OCI-LY7 (cell line): Measurements from ENCODE around the gene BAHD1.

ENCODE experiments used
- CTCF ChIP-seq: fragments of 200-600 bp; sonication (generic); conservative IDR thresholded peaks from 2 replicates; pipeline ENCODE4 v1.5.1; 2014; ENCODE audit warnings: mild to moderate bottlenecking, antibody characterized with exemption, low read length, moderate library complexity, mixed read lengths
- EZH2phosphoT487 ChIP-seq: fragments of 200-600 bp; sonication (generic); IDR thresholded peaks from 2 replicates; pipeline ENCODE4 v1.6.1; 2018; ENCODE audit warnings: low read depth, borderline replicate concordance, mild to moderate bottlenecking, mixed run types, antibody characterized with exemption, low read length, moderate library complexity, mixed read lengths

- TF ChIP-seq CTCF = no peak
- no peak for TF ChIP-seq EZH2phosphoT487
These were observed 11.6 kb upstream of the BAHD1 start for GRCh38 chr15:40429068-40429710.
